ENCODE measurements around the gene ROBO2.

The ROBO2 gene

DNA sequence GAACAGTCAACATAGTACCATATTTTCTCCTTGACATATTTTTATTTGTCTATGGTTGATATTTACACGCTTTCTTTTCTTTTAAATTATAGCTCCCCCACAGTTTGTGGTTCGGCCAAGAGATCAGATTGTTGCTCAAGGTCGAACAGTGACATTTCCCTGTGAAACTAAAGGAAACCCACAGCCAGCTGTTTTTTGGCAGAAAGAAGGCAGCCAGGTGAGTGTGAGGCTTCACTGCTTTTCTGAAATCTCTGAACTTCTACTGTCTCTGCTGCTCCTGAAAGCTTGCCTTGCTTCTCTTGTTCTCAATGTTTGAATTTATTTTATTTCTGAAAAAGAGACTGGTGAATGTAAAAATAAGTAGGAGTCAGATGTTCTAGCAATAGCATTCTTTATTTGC, 506.3 kb downstream of the ROBO2 start:
- no peaks in the 10 kb centered on the region for H3K4me1 ChIP-seq (ENCODE audit: insufficient read depth, low read length)
- no peak overlapping the region for H3K4me3 ChIP-seq (ENCODE audit: low read length)
- no peak overlapping the region for H2AFZ ChIP-seq (ENCODE audit: low read depth, low read length)
- no peaks in the 10 kb centered on the region for H3K36me3 ChIP-seq (ENCODE audit: insufficient read depth, low read length)
- H3K27me3 ChIP-seq (ENCODE audit: insufficient read depth, low read length), result no peaks in the 10 kb centered on the region
- H3K9me3 ChIP-seq (ENCODE audit: low read length), result no peaks in the 10 kb centered on the region

DNA sequence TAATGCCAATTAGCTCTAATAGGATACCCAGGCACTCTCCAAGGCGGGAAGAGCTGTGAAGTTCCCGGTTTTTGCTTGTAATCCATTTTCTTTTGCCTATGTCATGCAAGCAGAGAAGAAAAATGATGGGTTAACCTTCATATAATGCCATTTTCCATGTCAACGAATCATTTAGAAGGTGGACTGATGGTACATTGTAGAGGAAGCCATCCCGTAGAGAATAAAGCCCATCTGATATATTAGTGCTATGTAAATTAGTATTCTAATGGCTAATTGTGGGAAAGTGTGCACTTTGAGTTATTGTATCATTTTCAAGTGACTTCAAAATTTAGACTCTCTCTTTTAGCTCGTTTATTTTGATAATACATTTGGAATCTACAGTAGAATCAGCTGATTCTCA, 509.1 kb downstream of the ROBO2 start:
- no peaks in the 10 kb centered on the region for H3K4me1 ChIP-seq (ENCODE audit: insufficient read depth, low read length)

DNA sequence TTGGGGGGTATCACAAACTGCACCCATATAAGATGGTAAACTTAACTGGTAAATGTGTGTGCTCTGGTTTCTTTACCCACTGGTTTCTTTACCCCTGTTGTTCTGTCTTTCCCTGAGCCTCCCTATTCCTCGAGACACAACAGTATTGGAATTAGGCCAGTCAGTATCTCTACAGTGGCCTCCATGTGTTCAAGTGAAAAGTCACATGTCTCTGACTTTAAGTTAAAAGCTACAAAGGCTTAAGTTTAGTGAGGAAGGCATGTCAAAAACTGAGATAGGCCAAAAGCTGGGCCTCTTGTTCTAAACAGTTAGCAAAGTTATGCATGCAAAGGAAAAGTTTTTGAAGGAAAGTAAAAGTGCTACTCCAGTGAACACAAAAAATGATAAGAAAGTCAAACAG, 513.3 kb downstream of the ROBO2 start:
- Histone ChIP-seq H3K9me3 (ENCODE audit: low read length) (no peaks in the 10 kb centered on the region), H3K4me1 (ENCODE audit: insufficient read depth, low read length) (no peaks in the 10 kb centered on the region), H3K36me3 (ENCODE audit: insufficient read depth, low read length) (no peaks in the 10 kb centered on the region), H2AFZ (ENCODE audit: low read depth, low read length) (no peak overlapping the region), H3K4me3 (ENCODE audit: low read length) (no peak overlapping the region), H3K27me3 (ENCODE audit: insufficient read depth, low read length) (no peaks in the 10 kb centered on the region)

More for the DNA sequence above, 509.1 kb downstream of the ROBO2 start:
- H3K27me3 ChIP-seq (ENCODE audit: insufficient read depth, low read length), result no peaks in the 10 kb centered on the region
- H3K9me3 ChIP-seq (ENCODE audit: low read length), result no peaks in the 10 kb centered on the region
- H3K36me3 ChIP-seq (ENCODE audit: insufficient read depth, low read length), result no peaks in the 10 kb centered on the region
- no peak overlapping the region for H3K4me3 ChIP-seq (ENCODE audit: low read length)
- no peak overlapping the region for H2AFZ ChIP-seq (ENCODE audit: low read depth, low read length)

DNA sequence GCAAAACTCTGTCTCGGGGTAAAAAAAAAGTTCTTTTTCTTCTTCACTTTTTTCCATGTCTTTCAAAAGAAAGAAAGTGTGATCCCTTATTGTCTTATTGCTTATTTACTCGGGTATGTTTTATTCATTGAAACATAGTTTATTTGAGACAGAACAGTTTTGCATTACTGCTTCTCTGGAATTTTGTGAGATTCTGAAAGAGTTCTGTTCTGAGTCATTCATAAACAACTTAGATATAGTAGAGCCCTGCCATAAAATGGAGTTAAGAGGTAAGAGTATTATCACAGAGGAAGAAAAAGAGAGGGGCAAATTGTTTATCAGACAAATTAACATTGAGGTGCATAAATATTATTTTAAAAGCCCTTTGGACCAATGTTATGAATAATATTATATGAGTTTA, 522.2 kb downstream of the ROBO2 start:
- Histone ChIP-seq H3K9me3 (ENCODE audit: low read length) (no peaks in the 10 kb centered on the region), H3K4me1 (ENCODE audit: insufficient read depth, low read length) (no peaks in the 10 kb centered on the region), H2AFZ (ENCODE audit: low read depth, low read length) (no peak overlapping the region), H3K4me3 (ENCODE audit: low read length) (no peak overlapping the region), H3K36me3 (ENCODE audit: insufficient read depth, low read length) (no peaks in the 10 kb centered on the region), H3K27me3 (ENCODE audit: insufficient read depth, low read length) (no peaks in the 10 kb centered on the region)

DNA sequence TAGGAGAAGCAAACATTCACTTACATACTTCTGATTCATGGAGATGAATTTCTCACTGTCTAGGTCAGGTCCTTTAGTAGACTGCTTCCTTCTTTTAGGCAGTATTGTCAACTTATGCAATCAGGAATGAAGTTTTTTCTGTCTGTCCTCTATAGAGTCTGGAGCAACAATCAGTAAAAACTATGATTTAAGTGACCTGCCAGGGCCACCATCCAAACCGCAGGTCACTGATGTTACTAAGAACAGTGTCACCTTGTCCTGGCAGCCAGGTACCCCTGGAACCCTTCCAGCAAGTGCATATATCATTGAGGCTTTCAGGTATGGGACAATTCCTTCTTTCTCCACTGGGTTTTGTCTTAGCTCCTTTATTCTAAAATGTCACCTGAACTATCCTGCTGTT, 523.1 kb downstream of the ROBO2 start:
- Histone ChIP-seq H3K9me3 (ENCODE audit: low read length) (no peaks in the 10 kb centered on the region), H3K4me3 (ENCODE audit: low read length) (no peak overlapping the region), H3K36me3 (ENCODE audit: insufficient read depth, low read length) (no peaks in the 10 kb centered on the region), H2AFZ (ENCODE audit: low read depth, low read length) (no peak overlapping the region), H3K27me3 (ENCODE audit: insufficient read depth, low read length) (no peaks in the 10 kb centered on the region), H3K4me1 (ENCODE audit: insufficient read depth, low read length) (no peaks in the 10 kb centered on the region)

- Histone ChIP-seq H3K36me3 (ENCODE audit: insufficient read depth, low read length) (no peaks in the 10 kb centered on the region), H3K9me3 (ENCODE audit: low read length) (no peaks in the 10 kb centered on the region), H3K27me3 (ENCODE audit: insufficient read depth, low read length) (no peaks in the 10 kb centered on the region), H2AFZ (ENCODE audit: low read depth, low read length) (no peak overlapping the region), H3K4me1 (ENCODE audit: insufficient read depth, low read length) (no peaks in the 10 kb centered on the region), H3K4me3 (ENCODE audit: low read length) (no peak overlapping the region)
These were observed 526.2 kb downstream of the ROBO2 start for GRCh38 chr3:77566055-77566454.

GRCh38 chr3:77571971-77572715, 532.2 kb downstream of the ROBO2 start:
- H3K4me3 ChIP-seq (ENCODE audit: low read length), result no peak overlapping the region
- no peaks in the 10 kb centered on the region for H3K36me3 ChIP-seq (ENCODE audit: insufficient read depth, low read length)
- no peak overlapping the region for H2AFZ ChIP-seq (ENCODE audit: low read depth, low read length)
- no peaks in the 10 kb centered on the region for H3K9me3 ChIP-seq (ENCODE audit: low read length)
- no peaks in the 10 kb centered on the region for H3K27me3 ChIP-seq (ENCODE audit: insufficient read depth, low read length)
- H3K4me1 ChIP-seq (ENCODE audit: insufficient read depth, low read length), result no peaks in the 10 kb centered on the region

DNA sequence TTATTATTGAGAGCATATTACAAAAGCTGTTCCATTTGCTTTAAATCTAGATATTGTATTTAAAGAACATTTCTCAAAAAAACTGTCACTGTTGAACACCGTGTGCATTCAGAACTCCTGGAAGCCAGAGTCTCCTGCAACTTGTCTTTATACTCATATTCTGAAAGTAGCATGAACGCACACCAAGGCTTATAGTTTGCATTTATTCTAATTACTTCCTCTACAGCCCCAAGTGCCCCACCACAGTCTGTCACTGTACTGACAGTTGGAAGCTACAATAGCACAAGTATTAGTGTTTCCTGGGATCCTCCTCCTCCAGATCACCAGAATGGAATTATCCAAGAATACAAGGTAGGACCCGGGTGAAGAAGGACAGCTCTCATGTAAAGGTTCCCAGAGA, 537.4 kb downstream of the ROBO2 start:
- H3K27me3 ChIP-seq (ENCODE audit: insufficient read depth, low read length), result no peaks in the 10 kb centered on the region
- no peaks in the 10 kb centered on the region for H3K9me3 ChIP-seq (ENCODE audit: low read length)
- no peak overlapping the region for H3K4me3 ChIP-seq (ENCODE audit: low read length)
- H3K4me1 ChIP-seq (ENCODE audit: insufficient read depth, low read length), result no peaks in the 10 kb centered on the region
- no peaks in the 10 kb centered on the region for H3K36me3 ChIP-seq (ENCODE audit: insufficient read depth, low read length)
- H2AFZ ChIP-seq (ENCODE audit: low read depth, low read length), result no peak overlapping the region

- H3K4me1 ChIP-seq (ENCODE audit: insufficient read depth, low read length), result no peaks in the 10 kb centered on the region
- H2AFZ ChIP-seq (ENCODE audit: low read depth, low read length), result no peak overlapping the region
- H3K9me3 ChIP-seq (ENCODE audit: low read length), result no peaks in the 10 kb centered on the region
- no peaks in the 10 kb centered on the region for H3K27me3 ChIP-seq (ENCODE audit: insufficient read depth, low read length)
- no peaks in the 10 kb centered on the region for H3K36me3 ChIP-seq (ENCODE audit: insufficient read depth, low read length)
- no peak overlapping the region for H3K4me3 ChIP-seq (ENCODE audit: low read length)
These were observed 546.3 kb downstream of the ROBO2 start for GRCh38 chr3:77586216-77586615.

DNA sequence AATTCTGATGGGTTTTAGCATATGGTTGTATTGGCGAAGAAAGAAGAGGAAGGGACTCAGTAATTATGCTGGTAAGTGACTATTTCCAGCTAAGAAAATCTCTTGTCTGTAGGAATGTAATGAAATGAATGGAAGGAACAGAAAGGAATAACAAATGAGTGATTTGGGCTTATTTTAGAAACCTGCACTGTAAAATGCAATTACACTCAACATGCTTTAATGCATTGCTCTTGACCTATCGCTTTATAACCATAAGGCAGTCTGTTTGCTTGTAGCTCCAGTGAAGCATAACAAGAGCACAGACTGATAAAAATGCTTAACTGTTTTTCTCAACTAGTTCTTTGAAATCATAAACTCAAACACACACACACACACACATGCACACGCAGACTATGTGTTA, 549.0 kb downstream of the ROBO2 start:
- H3K9me3 ChIP-seq (ENCODE audit: low read length), result no peaks in the 10 kb centered on the region
- no peaks in the 10 kb centered on the region for H3K27me3 ChIP-seq (ENCODE audit: insufficient read depth, low read length)
- no peak overlapping the region for H3K4me3 ChIP-seq (ENCODE audit: low read length)
- H3K4me1 ChIP-seq (ENCODE audit: insufficient read depth, low read length), result no peaks in the 10 kb centered on the region
- no peaks in the 10 kb centered on the region for H3K36me3 ChIP-seq (ENCODE audit: insufficient read depth, low read length)
- no peak overlapping the region for H2AFZ ChIP-seq (ENCODE audit: low read depth, low read length)

- H2AFZ ChIP-seq (ENCODE audit: low read depth, low read length), result no peak overlapping the region
- no peaks in the 10 kb centered on the region for H3K9me3 ChIP-seq (ENCODE audit: low read length)
- no peak overlapping the region for H3K4me3 ChIP-seq (ENCODE audit: low read length)
- H3K36me3 ChIP-seq (ENCODE audit: insufficient read depth, low read length), result no peaks in the 10 kb centered on the region
- H3K4me1 ChIP-seq (ENCODE audit: insufficient read depth, low read length), result no peaks in the 10 kb centered on the region
- H3K27me3 ChIP-seq (ENCODE audit: insufficient read depth, low read length), result no peaks in the 10 kb centered on the region
These were observed 550.3 kb downstream of the ROBO2 start for GRCh38 chr3:77590191-77590590.

DNA sequence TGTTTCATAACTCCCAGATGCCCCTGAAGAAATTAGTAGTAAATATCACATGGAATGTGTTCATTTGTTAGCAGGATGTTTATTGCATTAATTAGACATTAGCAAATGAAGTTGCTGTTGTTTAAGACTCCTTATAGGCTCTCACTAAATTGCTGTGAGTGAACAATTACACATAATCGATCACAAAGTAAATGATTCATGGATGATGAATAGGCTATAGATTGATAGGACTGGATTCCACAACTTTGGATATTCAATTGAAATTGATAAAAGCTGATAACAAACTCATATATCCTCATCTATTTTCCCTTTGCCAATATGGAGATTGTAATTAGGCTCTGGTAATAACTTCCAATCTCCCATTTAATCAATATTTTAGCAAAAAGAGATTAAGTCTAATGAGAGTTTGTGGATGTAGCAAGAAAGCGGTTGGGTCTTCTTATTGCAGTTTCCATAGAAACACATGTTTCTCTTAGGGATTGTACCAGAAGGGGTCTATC, 555.5 kb downstream of the ROBO2 start:
- no peaks in the 10 kb centered on the region for H3K9me3 ChIP-seq (ENCODE audit: low read length)
- H3K36me3 ChIP-seq (ENCODE audit: insufficient read depth, low read length), result no peaks in the 10 kb centered on the region
- no peak overlapping the region for H2AFZ ChIP-seq (ENCODE audit: low read depth, low read length)
- no peak overlapping the region for H3K4me3 ChIP-seq (ENCODE audit: low read length)
- no peaks in the 10 kb centered on the region for H3K4me1 ChIP-seq (ENCODE audit: insufficient read depth, low read length)
- no peaks in the 10 kb centered on the region for H3K27me3 ChIP-seq (ENCODE audit: insufficient read depth, low read length)

DNA sequence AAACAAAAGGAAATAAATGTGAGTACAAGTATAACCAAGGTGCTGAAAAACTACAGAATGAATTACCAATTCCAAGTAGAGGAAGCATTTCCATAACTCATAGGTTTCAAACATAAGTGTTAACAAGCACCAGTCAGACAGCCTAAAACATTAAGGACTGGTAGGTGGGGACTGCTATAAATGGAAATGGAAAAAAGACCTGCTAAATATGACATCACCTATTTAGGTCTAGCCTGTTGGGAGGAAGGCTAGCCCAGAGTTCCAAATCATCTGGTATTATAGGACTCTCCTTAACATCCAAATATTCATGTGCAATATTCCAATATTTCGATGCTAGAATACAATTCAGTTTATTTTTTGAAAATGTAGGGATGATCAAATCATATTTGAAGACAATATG, 560.0 kb downstream of the ROBO2 start:
- H3K4me1 ChIP-seq (ENCODE audit: insufficient read depth, low read length), result no peaks in the 10 kb centered on the region
- H2AFZ ChIP-seq (ENCODE audit: low read depth, low read length), result no peak overlapping the region
- no peak overlapping the region for H3K4me3 ChIP-seq (ENCODE audit: low read length)
- H3K27me3 ChIP-seq (ENCODE audit: insufficient read depth, low read length), result no peaks in the 10 kb centered on the region
- H3K36me3 ChIP-seq (ENCODE audit: insufficient read depth, low read length), result no peaks in the 10 kb centered on the region
- no peaks in the 10 kb centered on the region for H3K9me3 ChIP-seq (ENCODE audit: low read length)

DNA sequence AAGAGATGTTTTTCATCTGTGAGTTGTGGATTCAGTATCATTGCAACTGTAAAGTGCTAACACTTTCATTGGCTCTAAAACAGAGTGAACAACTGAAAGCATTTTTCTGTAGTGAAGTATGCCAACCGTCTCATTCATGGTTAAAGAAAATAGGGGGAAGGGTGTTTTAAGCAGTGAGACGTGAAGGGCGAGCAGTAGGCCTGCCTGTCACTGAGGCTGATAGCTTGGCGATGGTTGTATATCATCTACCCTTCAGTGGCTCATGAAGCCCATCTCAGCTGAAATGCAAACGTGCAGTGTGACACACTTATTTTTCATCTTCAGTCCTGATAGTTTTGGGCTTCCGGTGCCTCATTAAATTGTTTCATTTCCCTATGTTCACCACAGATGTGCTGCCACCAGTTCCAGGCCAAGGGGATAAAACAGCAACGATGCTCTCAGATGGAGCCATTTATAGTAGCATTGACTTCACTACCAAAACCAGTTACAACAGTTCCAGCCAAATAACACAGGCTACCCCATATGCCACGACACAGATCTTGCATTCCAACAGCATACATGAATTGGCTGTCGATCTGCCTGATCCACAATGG, 562.0 kb downstream of the ROBO2 start:
- no peak overlapping the region for H3K4me3 ChIP-seq (ENCODE audit: low read length)
- H3K27me3 ChIP-seq (ENCODE audit: insufficient read depth, low read length), result no peaks in the 10 kb centered on the region
- no peaks in the 10 kb centered on the region for H3K36me3 ChIP-seq (ENCODE audit: insufficient read depth, low read length)
- H3K9me3 ChIP-seq (ENCODE audit: low read length), result no peaks in the 10 kb centered on the region
- H2AFZ ChIP-seq (ENCODE audit: low read depth, low read length), result no peak overlapping the region
- H3K4me1 ChIP-seq (ENCODE audit: insufficient read depth, low read length), result no peaks in the 10 kb centered on the region

Measured in neuron (in vitro differentiated cells).